Middle frontal gyrus (tissue), 1 donor: ENCODE data around the gene CAMTA2.

Experiments
- DNase-seq: peaks from one replicate; pipeline ENCODE4 v3.0.0-alpha.2; 2015; ENCODE audit warnings: low spot score; ENCODE audit errors: extremely low spot score

CAMTA2 gene

DNA sequence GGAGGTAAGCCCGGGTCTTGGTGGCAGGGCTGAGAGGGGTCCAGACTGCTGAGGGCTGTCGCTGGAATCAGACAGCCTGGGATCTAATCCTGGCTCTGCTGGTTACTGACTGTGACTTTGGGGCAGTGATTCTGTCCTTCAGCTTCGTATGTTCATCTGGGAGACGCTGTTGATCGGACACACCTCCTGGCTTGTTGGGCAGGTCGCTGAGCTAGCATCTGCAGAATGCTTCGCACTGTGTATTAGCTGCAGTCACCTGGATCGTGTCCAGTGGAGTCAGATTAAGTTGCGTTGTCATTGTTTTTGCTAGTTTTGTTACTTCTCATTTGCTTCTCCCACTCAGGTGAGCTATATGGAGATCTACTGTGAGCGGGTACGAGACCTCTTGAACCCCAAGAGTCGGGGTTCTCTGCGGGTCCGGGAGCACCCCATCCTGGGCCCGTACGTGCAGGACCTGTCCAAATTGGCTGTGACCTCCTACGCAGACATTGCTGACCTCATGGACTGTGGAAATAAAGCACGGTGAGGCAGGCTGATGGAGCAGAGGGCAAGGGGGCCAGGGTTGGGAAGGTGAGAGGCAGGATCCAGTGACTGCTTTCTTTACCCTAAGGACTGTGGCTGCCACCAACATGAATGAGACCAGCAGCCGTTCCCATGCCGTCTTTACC is 14.8 kb upstream of the CAMTA2 start:
- no peak for DNase-seq

- DNase-seq = no peak
These were observed 12.8 kb upstream of the CAMTA2 start for GRCh38 chr17:5000237-5000639.

DNA sequence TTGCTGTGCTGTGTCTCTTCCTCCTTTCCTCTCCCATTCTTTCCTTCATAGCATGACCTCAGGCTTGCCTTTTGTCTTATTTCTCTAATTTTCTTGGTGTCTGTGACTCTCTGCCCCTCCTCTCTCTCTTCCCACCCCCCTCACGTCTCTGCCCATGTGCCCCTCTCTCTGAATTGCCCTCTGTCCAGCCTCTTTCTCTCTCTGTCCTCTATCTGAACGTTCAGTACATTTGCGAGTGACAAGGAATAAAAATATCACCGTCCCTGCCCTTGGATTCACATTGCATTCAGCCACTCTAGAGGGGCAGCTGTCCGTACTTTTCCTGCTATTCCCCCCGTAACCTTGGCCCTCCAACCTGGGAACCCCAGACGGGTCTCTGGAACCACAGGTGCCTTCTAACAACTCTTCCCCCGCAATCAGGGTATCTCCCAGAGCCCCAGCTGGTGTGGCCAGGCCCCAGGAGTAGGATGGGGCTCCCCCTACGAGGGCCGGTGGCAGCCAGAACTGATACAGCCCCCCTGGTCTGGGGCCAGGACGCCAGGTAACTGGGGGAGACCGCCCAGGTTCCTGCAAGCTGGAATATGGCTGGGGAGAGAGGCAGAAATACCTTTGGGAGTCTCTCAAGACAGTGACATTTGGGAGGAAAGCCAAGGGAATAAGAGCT is 12.1 kb upstream of the CAMTA2 start:
- no peak for DNase-seq

GRCh38 chr17:4998732-4999429 is 11.4 kb upstream of the CAMTA2 start:
- DNase-seq = no peak

DNA sequence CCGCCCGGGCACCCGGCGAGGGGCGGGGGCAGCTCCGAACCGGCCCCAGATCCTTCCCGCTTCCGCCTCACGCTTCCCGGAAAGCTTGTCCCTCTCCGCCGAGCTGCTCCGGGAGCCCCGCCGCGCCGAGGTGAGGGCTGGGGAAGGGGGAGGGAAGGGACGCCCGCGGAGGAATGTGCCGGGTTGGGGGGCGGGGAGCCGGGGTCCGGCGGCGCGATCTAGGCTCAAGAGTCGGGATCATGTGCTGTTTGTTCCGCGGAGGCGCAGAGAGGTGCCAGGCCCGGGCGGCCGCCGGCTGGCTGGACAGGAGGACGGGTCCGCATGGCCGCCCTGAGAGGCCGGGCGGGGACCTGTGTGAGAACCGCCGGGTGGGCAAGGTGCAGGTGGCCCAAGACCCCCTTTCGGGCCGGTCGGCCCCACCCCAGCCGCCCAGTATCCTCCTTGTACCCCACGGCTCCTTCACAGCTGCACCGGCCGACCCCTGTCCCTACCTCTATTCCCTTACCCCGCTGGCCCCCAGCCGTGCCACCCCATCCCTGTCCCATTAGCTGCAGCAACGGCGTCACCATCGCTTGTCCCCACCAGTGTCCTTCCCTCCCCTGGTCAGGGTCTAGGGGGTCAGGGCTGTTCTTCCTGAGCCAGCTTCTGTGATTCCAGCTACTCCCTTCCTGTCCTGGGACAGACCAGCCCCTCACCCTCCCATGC is 10.7 kb upstream of the CAMTA2 start:
- DNase-seq = no peak

- peak; percentile 87 for DNase-seq
These were observed 10.0 kb upstream of the CAMTA2 start, which contains the start of the genes INCA1 and KIF1C for GRCh38 chr17:4997302-4998026. TSS of gene INCA1 (minus strand) at chr17:4997522. CDS start at chr17:4994437, 3,085 bp downstream. TSS of gene KIF1C (plus strand) at chr17:4997950. CDS start at chr17:5000247, 2,297 bp downstream.

DNA sequence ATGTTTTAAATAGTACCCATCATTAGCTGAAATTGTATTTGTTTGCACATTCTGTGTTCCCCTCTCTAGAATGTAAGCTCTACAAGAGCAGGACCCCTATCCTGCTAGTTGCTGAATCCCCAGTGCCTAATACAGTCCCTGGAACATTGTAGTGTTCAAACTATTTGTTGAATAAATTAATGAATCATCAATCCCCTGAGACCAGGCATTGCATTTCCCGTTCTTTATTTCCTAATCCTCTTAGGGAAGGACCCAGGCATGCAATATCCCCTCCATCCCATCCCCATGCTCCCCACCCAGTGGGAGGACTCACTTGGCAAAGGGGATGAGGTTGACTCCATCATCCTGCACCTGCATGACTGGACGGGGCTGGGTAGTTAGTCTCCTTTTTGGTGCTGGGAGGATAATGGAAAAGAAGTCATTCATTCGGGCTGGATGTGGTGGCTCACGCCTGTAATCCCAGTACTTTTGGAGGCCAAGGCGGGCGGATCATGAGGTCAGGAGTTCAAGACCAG is 6.7 kb upstream of the CAMTA2 start:
- DNase-seq = no peak

DNA sequence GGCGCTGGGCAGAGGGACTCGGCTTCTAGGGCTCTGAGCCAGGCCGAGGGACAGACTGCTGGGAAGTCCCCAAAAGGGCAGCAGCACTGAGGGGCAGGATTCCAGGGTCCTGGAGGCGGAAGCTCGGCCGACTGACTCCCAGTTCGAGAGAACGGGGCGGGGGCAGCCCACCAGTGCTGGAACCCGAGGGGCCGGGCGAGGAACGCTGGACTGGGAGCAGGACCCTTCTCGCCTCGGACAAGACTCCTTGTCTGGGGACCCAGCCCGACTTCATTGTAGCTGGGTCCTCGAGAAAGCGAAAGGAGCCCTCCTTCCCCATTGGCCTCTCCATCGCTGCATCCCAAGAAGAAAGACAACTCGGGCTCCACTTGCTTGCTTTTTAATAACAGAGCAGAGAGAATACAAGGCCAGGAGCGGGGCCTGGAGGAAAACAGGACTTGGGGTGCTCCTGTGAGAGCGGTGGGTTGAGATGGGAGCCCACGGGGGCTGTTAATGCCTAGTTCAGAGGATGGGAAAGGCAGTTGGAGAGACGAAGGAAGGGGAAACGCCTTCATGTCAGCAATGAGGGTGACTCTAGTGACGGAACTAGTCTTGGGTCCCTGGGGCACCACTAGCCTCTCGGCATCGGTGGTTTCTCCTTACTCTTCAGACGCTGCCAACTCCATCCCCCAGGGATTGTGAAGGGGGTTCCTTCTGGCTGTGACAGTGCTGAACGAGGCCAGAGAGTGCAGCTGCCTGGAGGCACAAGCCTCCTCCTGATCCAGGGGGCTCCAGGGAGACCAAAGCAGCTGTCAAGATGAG is 492 bp upstream of the CAMTA2 start:
- DNase-seq = no peak

DNA sequence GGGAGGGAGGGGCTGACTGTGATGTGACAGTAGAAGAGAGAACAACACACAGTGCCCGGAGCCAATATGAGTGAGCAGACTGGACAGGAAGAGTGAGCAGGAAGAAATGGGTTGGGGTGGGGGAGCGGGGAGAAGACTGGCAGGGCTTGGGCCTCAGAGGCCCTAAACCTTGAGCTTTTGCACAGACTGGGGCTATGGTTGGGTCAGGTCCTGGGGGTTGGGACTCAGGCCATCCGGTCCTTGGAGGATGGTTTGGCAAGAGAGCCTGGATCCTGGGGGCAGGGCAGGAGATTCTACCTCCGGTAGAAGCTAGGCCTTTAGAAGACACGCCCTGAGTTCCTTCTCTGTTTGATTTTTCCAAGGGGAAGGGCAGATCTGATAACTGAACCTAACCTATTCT is 1.1 kb downstream of the CAMTA2 start:
- no peak for DNase-seq

GRCh38 chr17:4982305-4982704 is 5.2 kb downstream of the CAMTA2 start:
- DNase-seq = no peak

- no peak for DNase-seq
These were observed 6.7 kb downstream of the CAMTA2 start for GRCh38 chr17:4980644-4981216.

- DNase-seq = no peak
These were observed 8.7 kb downstream of the CAMTA2 start for GRCh38 chr17:4978726-4979125.

- no peak for DNase-seq
These were observed 13.3 kb downstream of the CAMTA2 start for GRCh38 chr17:4974115-4974670.

DNA sequence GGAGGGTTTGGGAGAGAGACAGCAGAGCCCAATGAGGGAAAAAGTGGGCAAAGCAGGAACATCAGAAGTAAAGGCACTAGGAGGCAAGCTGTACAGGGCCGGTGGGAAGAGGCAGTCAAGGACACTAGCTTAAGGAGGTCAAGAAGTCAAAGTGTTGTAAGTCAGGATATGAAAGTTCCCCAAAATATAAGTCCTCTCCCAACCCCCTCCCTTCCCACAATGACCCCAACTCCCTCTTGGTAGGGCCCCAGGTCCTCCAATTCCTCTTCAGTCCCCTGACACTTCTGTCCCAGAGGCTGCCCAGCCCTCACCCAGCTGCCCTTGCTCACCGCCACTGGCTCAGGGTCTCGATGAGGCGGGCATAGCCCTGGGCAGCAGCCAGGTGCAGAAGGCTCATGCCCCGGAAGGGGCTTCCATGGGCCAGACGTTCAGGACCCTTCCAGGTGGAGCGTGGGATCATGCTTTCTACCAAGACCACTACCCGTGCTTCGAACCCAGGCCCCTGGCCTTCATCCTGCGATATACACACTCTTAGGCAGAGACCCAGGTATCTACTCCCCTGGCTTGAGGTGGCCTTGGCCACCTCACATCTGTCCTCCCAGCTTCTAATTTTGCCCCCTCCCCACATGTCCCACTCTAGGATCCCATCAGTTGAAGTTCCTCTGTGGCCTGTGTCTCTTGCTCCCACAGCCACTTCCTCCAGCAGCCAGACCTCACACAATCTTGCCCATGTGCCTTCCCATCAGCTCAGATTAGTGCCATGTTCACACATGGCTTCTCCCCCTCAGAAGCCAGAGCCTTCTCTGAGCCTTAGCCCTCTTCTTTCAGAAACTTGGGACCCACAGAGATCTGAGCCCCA is 14.0 kb downstream of the CAMTA2 start:
- DNase-seq = no peak

- no peak for DNase-seq
These were observed 14.7 kb downstream of the CAMTA2 start for GRCh38 chr17:4972752-4973151.

GRCh38 chr17:4972322-4972721 is 15.2 kb downstream of the CAMTA2 start:
- no peak for DNase-seq

DNA sequence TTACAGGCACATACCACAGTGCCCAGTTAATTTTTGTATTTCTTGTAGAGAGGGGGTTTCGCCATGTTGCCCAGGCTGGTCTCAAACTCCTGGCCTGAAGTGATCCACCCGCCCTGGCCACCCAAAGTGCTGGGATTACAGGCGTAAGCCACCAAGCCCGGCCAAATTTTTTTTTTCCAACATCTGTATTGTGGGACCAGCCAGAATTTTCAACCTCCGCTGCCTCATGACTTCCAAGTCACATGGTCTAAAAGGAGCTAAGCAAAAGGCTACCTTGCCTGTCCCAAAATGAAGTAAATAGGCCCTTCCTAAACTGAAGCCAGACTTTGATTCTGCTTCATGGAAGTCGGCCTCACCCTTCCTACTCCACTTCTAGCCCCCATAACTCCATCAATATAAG is 15.6 kb downstream of the CAMTA2 start:
- DNase-seq = no peak

DNA sequence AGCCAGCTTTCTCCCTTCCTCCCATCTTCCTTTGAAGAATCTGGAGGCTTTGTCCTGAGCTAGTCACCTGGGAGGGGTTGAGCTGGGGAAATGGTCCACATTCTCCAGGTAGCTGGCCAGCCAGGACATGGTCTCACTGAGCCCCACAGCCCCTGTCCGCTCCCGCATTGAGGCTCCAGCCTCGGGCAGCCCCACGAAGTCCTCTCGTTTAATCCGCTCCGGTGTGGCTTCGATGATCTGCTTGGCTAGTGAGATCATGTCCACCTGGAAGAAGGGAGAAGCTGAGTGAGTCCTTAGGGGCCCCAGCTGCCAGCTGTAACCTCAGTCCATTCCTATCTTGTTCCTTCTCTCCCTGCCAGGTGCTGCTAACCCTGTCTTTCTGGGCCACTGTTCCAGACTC is 17.2 kb downstream of the CAMTA2 start:
- no peak for DNase-seq
